Measurements from ENCODE around the gene LCN6.
"Not testable (repeated sequence)": the region's sequence is repeated elsewhere in the genome, so short reads cannot be mapped to it uniquely, and the experiment has no call there.

- TF ChIP-seq CTCF, EP300, POLR2AphosphoS5 (IDR thresholded peaks at IDR 0.05): not testable (repeated sequence)
- peak in 1 of 2 donors; percentile 34 for TF ChIP-seq POLR2A (IDR thresholded peaks at IDR 0.05)
These were observed 40.6 kb upstream of the LCN6 start for GRCh38 chr9:136788644-136789522.
